ENCODE data around the gene ATP5F1D.

ATP5F1D gene

GRCh38 chr19:1248139-1248785 lies 6.7 kb downstream of the ATP5F1D start, which contains the start of gene MIDN:
TSS of gene MIDN (plus strand) at chr19:1248583. CDS start at chr19:1250297, 1,714 bp downstream.
- peak; percentile 94 for DNase-seq

GRCh38 chr19:1248786-1249297 lies 7.3 kb downstream of the ATP5F1D start:
- peak; percentile 94 for DNase-seq

GRCh38 chr19:1249298-1249989 lies 7.9 kb downstream of the ATP5F1D start:
- DNase-seq, result peak; percentile 99

GRCh38 chr19:1249990-1250436 lies 8.5 kb downstream of the ATP5F1D start:
- no peak for DNase-seq

- DNase-seq, result peak; percentile 92
These were observed 9.1 kb downstream of the ATP5F1D start for GRCh38 chr19:1250437-1251260.

GRCh38 chr19:1251330-1252220 lies 10.0 kb downstream of the ATP5F1D start:
- peak; percentile 78 for DNase-seq

- peak; percentile 49 for DNase-seq
These were observed 10.8 kb downstream of the ATP5F1D start for GRCh38 chr19:1252221-1252820.

- peak; percentile 66 for DNase-seq
These were observed 11.4 kb downstream of the ATP5F1D start for GRCh38 chr19:1252821-1253513.

GRCh38 chr19:1253514-1254080 lies 12.0 kb downstream of the ATP5F1D start:
- DNase-seq, result no peak

GRCh38 chr19:1254081-1254527 lies 12.6 kb downstream of the ATP5F1D start:
- no peak for DNase-seq

- DNase-seq, result no peak
These were observed 13.1 kb downstream of the ATP5F1D start for GRCh38 chr19:1254530-1255185.

- no peak for DNase-seq
These were observed 13.9 kb downstream of the ATP5F1D start for GRCh38 chr19:1255186-1256161.

- no peak for DNase-seq
These were observed 15.3 kb downstream of the ATP5F1D start for GRCh38 chr19:1256646-1257474.

- no peak for DNase-seq
These were observed 16.1 kb downstream of the ATP5F1D start for GRCh38 chr19:1257475-1258162.

GRCh38 chr19:1258163-1258492 lies 16.6 kb downstream of the ATP5F1D start:
- DNase-seq, result no peak

GRCh38 chr19:1258707-1259205 lies 17.2 kb downstream of the ATP5F1D start:
- DNase-seq, result no peak

- peak; percentile 71 for DNase-seq
These were observed 17.8 kb downstream of the ATP5F1D start for GRCh38 chr19:1259206-1259875.
